OCI-M1 (cell line): Measurements from ENCODE around the gene ARFGAP1.

Experiments used
- DNase-seq: peaks from one replicate; lab custom pipeline; 2025; lab: John Stamatoyannopoulos, UW

The ARFGAP1 gene

DNA sequence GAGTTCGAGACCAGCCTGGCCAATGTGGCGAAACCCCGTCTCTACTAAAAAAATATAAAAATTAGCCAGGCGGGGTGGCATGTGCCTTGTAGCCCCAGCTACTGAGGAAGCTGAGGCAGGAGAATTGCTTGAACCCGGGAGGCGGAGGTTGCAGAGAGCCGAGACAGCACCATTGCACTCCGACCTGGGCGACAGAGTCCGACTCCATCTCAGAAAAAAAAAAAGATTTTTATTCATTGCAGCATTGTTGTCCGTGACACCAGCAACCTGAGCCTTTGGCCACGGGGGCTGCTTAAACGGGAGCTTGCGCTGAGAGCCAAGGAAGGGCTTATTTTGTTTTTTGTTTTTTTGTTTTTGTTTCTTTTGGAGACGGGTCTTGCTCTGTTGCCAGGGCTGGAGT lies 7.3 kb downstream of the ARFGAP1 start:
- DNase-seq, result no peak

GRCh38 chr20:63280371-63280770 lies 7.8 kb downstream of the ARFGAP1 start:
- DNase-seq, result no peak

DNA sequence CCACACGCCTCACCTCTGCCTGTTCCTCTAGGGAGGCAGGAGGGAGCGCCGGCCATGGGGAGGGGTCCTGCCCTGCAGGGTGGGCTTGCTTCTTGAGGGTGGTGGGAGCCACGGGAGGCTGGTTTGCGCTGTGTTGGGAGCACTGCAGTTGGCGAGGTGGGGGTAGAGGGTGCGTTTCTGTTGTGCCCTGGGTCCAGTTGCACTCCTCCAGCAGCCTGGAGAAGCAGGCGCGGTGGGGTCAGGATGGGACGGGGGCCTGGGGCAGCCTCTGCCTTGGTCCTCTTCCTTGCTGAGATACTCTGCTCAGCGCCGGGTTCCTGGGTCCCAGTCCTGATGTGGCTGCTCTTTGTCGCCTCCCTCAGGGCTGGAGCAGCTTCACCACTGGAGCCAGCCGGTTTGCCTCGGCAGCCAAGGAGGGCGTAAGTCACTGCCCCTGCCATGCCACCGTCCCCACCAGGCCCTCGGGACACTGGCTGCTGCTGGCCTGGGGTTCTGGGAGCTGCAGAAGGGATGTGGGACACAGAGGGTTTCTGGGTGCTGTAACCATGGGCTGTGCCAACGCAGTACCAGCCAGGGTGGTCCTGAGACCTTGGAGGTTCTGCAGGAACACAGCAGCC lies 8.4 kb downstream of the ARFGAP1 start:
- no peak for DNase-seq

GRCh38 chr20:63281742-63282665 lies 9.4 kb downstream of the ARFGAP1 start:
- no peak for DNase-seq

- no peak for DNase-seq
Measured at GRCh38 chr20:63282946-63283345, 10.3 kb downstream of the ARFGAP1 start.

GRCh38 chr20:63283397-63284082 lies 10.9 kb downstream of the ARFGAP1 start:
- DNase-seq, result no peak

DNA sequence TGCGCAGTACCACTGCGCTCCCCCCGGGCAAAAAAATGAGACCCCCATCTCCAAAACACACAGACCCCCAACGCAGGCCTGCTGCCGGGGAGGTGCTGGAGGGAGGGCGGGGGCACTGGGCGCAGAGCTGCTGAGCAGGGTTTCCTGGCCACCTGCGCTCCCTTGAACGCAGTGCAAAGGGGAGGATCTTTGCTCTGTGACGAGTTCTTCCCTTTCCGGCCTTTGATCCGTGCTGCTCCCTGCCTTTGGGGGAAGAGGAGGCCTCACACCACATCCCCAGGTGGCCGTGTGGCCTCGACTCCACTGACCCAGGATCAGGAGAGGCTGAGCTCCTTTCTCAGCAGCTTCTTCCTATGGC lies 11.4 kb downstream of the ARFGAP1 start:
- no peak for DNase-seq

DNA sequence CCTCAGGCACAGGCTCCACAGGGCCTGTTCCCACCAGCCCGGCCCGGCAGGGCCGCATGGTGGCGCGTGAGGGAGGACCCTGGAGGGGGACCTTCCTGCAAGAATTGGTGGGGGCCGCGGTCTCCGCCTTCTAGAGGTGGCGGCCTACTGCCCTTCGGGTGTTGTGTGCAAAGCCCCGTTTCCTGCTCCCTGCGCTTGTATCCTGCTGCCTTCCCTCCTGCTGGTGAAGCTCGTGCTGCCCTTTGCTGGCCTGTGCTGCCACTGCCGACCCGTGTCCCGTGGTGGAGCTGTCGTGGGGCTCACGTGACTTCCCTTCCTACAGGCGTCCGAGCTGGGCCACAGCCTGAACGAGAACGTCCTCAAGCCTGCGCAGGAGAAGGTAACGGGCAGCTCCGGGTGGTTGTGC lies 11.9 kb downstream of the ARFGAP1 start:
- DNase-seq, result no peak

- DNase-seq, result no peak
Measured at GRCh38 chr20:63284981-63285524, 12.4 kb downstream of the ARFGAP1 start.

DNA sequence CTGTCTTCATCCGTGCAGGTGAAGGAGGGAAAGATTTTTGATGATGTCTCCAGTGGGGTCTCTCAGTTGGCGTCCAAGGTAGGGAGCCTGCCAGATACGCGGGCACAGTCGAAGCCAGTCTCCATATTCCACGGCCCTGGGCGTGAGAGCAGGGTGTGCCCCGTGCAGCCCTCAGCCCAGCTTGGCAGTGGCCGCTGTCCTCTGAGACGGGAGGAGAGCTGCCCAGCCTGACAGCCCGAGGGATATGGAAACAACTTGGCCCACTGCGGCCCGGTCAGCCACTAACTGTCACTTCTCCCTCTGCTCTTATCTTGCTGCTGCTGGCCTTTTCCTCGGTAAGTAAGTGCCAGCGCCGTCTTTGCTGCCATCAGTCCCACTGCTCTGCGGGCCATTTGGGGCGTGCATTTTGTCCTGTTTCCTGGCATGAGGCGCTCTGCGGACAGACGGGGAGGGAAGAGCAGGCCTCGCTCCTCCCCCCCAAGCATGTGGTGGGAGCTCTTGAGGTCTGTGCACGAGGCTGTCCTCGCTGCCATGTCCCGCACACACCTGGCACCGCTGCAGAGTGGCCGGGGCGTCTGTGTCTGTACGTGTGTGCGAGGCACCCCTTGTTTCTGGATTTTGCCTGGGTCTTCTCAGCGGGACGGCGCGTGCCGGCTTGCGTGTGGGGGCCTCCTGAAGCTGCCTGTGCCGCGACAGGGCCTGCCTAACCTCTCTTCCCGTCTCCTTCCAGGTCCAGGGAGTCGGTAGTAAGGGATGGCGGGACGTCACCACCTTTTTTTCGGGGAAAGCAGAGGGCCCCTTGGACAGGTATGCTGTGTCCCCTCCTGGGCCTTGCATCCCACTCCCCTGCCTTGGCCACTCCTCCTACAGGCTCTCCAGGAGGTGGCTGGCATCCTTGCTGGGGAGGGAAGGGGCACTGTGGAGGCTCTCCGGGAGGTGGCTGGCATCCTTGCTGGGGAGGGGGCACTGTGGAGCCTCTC lies 13.3 kb downstream of the ARFGAP1 start:
- no peak for DNase-seq

DNA sequence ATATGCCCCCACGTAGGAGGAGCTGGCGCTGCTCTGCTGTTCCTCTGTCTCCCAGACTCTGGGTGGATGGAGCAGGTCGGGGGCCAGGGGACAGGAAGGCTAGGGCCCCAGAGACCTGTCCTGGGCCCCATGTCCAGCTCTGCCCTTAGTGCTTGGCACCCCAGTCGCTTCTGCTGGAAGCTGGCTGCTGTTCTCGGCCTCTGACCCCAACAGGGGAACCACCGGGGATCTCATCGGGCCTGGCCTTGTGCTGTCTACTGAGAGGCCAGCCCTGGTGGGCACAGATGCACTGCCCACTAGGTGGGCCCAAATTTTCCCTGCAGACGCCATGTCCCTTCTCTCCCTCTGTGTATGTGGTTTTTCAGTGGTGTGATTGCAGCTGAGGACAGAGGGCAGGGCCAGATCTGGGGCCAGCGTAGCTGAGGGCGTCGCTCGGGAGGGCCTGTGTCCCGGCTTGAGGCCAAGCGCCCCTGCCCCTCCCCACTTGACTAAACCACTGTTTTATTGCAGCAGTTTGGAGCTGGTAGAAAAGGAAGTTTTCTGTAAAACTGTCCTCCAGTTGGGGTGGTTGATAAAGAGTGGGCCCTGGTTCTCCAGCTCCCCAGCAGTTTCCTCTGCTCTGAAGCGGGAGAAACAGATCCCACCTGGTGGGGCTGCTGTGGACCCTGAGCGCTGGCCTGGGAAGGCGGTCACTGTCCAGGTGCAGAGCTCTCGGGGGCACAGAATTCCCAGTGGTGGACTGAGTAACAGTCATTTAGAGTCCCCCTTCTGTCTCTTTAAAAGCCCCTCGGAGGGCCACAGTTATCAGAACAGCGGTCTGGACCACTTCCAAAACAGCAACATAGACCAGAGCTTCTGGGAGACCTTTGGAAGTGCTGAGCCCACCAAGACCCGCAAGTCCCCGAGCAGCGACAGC lies 14.4 kb downstream of the ARFGAP1 start:
- no peak for DNase-seq

- no peak for DNase-seq
Measured at GRCh38 chr20:63287697-63288580, 15.3 kb downstream of the ARFGAP1 start.

- DNase-seq, result no peak
Measured at GRCh38 chr20:63288581-63289251, 16.1 kb downstream of the ARFGAP1 start.

GRCh38 chr20:63289311-63290135 lies 16.9 kb downstream of the ARFGAP1 start:
- no peak for DNase-seq

DNA sequence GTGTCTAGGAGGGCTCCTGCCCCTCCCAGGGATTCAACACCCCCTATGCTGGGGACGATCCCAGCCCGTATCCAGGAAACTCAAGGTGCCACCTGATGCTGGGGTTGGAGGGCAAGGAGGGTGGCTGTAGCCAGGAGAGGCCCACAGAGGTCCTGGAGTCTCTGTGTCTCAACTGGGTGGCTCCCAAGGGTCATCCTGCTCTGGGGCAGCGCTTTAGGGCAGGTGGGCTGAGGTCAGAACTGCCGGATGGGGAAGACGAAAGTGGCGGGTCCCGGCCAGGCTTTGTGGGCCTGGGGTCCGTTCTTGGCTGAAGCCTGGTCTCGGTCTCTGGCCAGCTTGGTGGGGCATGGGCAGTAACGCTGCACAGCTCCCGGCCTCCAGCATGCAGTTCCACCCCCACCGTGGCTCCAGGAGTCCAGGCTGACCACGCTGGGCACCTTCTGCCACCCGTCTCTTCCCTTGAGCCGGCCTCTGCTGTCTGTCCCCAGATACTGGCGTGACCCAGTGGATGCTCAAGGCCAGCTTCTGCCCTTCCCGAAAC lies 17.6 kb downstream of the ARFGAP1 start:
- no peak for DNase-seq

- peak; percentile 50 for DNase-seq
Measured at GRCh38 chr20:63290677-63291472, 18.3 kb downstream of the ARFGAP1 start.

- no peak for DNase-seq
Measured at GRCh38 chr20:63291811-63292210, 19.2 kb downstream of the ARFGAP1 start.
